OCI-LY3 (cell line): ENCODE measurements around the gene PHF21B.
"Not testable (repeated sequence)": the region's sequence is repeated elsewhere in the genome, so short reads cannot be mapped to it uniquely, and the experiment has no call there.

Experiments
- H2AFZ ChIP-seq: fragments of 200-600, 300-600 bp; shearing (Covaris generic); 2 replicates; pipeline ENCODE4 v1.6.0; 2014; ENCODE audit warnings: antibody characterized with exemption, low read depth, low read length
- H3K27ac ChIP-seq: fragments of 200-600, 300-600 bp; sonication (generic); 2 replicates; pipeline ENCODE4 v1.5.1; 2014; ENCODE audit warnings: mild to moderate bottlenecking, low read length, moderate library complexity, mixed read lengths
- H3K27me3 ChIP-seq: fragments of 200-600, 300-600 bp; sonication (generic); 2 replicates; pipeline ENCODE4 v1.6.1; 2014; ENCODE audit warnings: low read depth, low read length, mixed read lengths
- H3K36me3 ChIP-seq: fragments of 200-600, 300-600 bp; sonication (generic); replicated peaks from 2 replicates; pipeline ENCODE3; 2014; ENCODE audit warnings: low read depth, low read length, mixed read lengths
- H3K4me1 ChIP-seq: fragments of 300-600, 200-600 bp; sonication (generic); 2 replicates; pipeline ENCODE4 v1.6.1; 2014; ENCODE audit warnings: low read length, mixed read lengths
- H3K4me2 ChIP-seq: fragments of 200-600, 300-600 bp; sonication (generic); 2 replicates; pipeline ENCODE4 v1.6.1; 2014; ENCODE audit warnings: low read length, mixed read lengths
- H3K4me3 ChIP-seq: fragments of 300-600, 200-600 bp; sonication (generic); 2 replicates; pipeline ENCODE4 v1.5.1; 2014; ENCODE audit warnings: antibody characterized with exemption, mild to moderate bottlenecking, low read length, moderate library complexity
- H3K79me2 ChIP-seq: fragments of 300-600, 200-600 bp; shearing (Covaris generic); 2 replicates; pipeline ENCODE4 v1.6.1; 2014; ENCODE audit warnings: mild to moderate bottlenecking, low read length, mixed read lengths
- H3K9ac ChIP-seq: fragments of 300-600, 200-600 bp; shearing (Covaris generic); 2 replicates; pipeline ENCODE4 v1.6.0; 2014; ENCODE audit warnings: mild to moderate bottlenecking, low read length, moderate library complexity
- H3K9me3 ChIP-seq: fragments of 200-600, 300-600 bp; shearing (Covaris generic); 2 replicates; pipeline ENCODE4 v1.6.1; 2014; ENCODE audit warnings: low read length, mixed read lengths; ENCODE audit not compliant: insufficient read depth
- H4K20me1 ChIP-seq: fragments of 200-600, 300-600 bp; sonication (generic); 2 replicates; pipeline ENCODE4 v1.6.1; 2016; ENCODE audit warnings: low read length, mixed read lengths; ENCODE audit not compliant: insufficient read depth
- EZH2phosphoT487 ChIP-seq: fragments of 200-600 bp; shearing (Covaris generic); IDR thresholded peaks from 2 replicates; pipeline ENCODE4 v1.6.1; 2018; ENCODE audit warnings: antibody characterized with exemption, mixed run types, low read depth
- TF ChIP-seq, protein P1 (sequence below): fragments of 200-600, 300-600 bp; sonication (generic); IDR thresholded peaks from 2 replicates; pipeline ENCODE4 v1.5.1; 2014; ENCODE audit warnings: antibody characterized with exemption, low read length, low read depth

PHF21B gene

DNA sequence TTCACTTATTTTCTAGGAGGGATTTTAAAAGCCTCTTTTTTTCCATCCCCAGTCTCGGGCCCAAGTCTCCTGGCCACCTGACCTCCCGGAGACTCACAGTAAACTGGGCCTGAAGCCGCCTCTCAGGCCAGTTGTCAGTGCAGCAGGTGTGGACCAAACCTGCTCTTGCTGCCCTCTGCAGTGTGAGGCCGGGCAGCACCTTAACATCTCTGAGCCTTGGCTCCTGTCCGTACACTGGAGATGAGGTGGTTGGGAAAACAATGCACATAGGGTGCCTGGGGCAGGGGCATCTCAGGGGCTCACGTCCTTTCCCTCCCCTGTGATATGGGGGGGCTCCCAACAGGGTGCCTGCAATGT is 45.1 kb downstream of the PHF21B start:
- H3K27me3 ChIP-seq: no peaks in the 10 kb centered on the region
- H3K4me2 ChIP-seq: no peak overlapping the region
- H4K20me1 ChIP-seq: peaks cover 38% of the 10 kb centered on the region
- H3K36me3 ChIP-seq: no peaks in the 10 kb centered on the region
- peaks cover 5% of the 10 kb centered on the region for H3K79me2 ChIP-seq
- no peak overlapping the region for H3K4me3 ChIP-seq
- H3K4me1 ChIP-seq: no peaks in the 10 kb centered on the region
- no peak overlapping the region for H2AFZ ChIP-seq
- no peak overlapping the region for H3K9ac ChIP-seq
- H3K27ac ChIP-seq: no peak overlapping the region
- TF ChIP-seq EZH2phosphoT487: no peak
- TF ChIP-seq, protein P1, sequence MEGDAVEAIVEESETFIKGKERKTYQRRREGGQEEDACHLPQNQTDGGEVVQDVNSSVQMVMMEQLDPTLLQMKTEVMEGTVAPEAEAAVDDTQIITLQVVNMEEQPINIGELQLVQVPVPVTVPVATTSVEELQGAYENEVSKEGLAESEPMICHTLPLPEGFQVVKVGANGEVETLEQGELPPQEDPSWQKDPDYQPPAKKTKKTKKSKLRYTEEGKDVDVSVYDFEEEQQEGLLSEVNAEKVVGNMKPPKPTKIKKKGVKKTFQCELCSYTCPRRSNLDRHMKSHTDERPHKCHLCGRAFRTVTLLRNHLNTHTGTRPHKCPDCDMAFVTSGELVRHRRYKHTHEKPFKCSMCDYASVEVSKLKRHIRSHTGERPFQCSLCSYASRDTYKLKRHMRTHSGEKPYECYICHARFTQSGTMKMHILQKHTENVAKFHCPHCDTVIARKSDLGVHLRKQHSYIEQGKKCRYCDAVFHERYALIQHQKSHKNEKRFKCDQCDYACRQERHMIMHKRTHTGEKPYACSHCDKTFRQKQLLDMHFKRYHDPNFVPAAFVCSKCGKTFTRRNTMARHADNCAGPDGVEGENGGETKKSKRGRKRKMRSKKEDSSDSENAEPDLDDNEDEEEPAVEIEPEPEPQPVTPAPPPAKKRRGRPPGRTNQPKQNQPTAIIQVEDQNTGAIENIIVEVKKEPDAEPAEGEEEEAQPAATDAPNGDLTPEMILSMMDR: no peak
- H3K9me3 ChIP-seq: no peaks in the 10 kb centered on the region

DNA sequence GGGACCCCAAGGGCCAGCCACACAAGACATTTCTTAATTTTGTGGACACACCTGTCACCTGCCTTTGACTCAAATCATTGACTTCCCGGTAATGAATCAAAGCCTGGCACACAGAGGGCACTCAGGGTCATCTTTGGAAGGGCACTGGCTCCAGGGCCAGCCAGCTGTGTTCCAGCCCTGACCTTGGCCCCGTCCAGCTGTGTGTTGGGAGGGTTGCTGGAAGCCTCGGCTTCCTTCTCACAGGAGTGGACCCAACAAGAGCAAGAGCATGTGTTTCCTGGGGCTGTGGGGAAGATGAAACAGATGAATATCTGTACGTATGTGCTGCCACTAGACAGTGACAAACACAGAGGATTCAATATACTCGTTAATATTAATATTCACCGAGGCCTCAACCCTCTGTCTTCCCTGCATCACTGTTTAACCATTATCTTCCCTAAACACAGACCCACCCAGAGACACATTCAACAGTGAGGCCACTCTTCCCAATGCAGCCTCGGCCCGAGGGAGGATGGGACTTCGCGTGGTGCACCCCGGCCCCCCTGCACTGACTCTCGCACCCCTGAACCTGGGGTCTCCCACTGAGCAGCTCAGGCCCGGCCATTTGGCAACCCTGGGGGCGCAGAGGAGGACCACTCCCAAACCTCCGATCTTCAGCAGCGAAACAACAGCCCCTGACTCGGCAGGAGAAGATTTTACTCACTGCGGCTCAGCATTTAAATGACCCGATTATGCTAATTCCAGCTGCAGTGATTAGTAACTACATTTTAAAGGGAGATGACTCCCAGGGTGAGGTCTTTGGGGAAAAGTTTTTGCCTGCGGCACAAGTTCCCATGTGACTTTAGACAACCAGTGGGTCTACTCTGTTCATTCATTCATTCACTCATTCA is 45.7 kb downstream of the PHF21B start:
- Histone ChIP-seq H3K9ac (no peak overlapping the region), H4K20me1 (peaks cover 34% of the 10 kb centered on the region), H2AFZ (no peak overlapping the region), H3K27ac (no peak overlapping the region), H3K79me2 (peaks cover 5% of the 10 kb centered on the region), H3K4me3 (no peak overlapping the region), H3K4me2 (no peak overlapping the region), H3K36me3 (no peaks in the 10 kb centered on the region), H3K27me3 (no peaks in the 10 kb centered on the region), H3K4me1 (no peaks in the 10 kb centered on the region), H3K9me3 (no peaks in the 10 kb centered on the region)
- TF ChIP-seq, protein P1: no peak
- TF ChIP-seq EZH2phosphoT487: no peak

DNA sequence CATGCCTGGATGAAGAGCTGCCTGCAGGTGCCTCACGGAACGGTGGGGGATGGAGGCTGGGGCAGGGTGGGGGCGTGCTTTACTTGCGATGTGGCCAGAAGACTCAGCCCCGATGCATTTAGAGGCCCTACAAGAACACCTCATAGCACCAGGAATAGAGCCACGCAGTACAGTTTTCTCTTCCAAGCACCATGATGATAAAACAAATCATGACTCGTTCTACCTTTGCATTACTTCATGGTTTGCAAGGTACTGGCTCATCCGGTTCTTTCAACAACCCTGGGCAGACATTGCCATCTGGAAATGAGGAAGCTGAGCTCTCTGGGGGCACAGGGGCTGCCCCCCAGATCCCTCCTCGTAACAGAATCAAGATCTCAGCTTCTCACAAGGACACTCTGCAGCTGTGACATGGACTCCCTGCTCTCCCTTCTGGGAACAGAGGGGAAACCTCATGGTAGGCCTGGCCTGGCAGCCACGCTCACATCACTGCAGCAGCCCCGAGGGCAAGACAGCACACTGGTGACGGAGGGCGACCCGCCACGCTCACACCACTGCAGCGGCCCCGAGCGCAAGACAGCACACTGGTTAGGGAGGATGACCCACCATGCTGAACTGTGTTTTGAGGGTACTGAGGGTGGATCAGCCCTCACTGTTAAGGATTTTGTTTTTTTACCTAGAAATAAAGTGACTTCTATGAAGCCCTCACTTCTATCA is 46.9 kb downstream of the PHF21B start:
- peaks cover 29% of the 10 kb centered on the region for H4K20me1 ChIP-seq
- TF ChIP-seq EZH2phosphoT487: no peak
- TF ChIP-seq, protein P1: no peak
- H3K4me3 ChIP-seq: no peak overlapping the region
- H3K4me1 ChIP-seq: no peaks in the 10 kb centered on the region
- H3K4me2 ChIP-seq: no peak overlapping the region
- no peak overlapping the region for H3K27ac ChIP-seq
- H2AFZ ChIP-seq: no peak overlapping the region
- H3K9me3 ChIP-seq: no peaks in the 10 kb centered on the region
- H3K36me3 ChIP-seq: no peaks in the 10 kb centered on the region
- peaks cover 5% of the 10 kb centered on the region for H3K79me2 ChIP-seq
- H3K27me3 ChIP-seq: no peaks in the 10 kb centered on the region
- no peak overlapping the region for H3K9ac ChIP-seq

DNA sequence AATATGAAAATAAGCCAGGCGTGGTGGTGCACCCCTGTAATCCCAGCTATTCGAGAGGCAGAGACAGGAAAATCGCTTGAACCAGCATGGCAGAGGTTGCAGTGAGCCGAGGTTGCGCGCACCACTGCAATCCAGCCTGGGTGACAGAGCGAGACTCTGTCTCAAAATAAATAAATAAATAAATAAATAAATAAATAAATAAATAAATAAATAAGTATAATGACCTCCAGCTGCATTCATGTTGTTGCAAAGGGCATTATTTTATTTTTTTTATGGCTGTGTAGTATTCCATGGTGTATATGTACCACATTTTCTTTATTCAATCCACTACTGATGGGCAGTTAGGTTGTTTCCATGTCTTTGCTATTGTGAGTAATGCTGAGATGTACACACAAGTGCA is 48.1 kb downstream of the PHF21B start:
- not testable (repeated sequence) for H3K27ac ChIP-seq, H3K9ac ChIP-seq, H3K36me3 ChIP-seq, H3K79me2 ChIP-seq, H3K9me3 ChIP-seq, H2AFZ ChIP-seq, H3K4me2 ChIP-seq, H3K27me3 ChIP-seq, H3K4me3 ChIP-seq, H3K4me1 ChIP-seq
- peaks cover 33% of the 10 kb centered on the region for H4K20me1 ChIP-seq
